Measurements from ENCODE around the gene CYTH4.
A peak's percentile ranks its signal among the peaks of the same experiment; 100 is the strongest.

The CYTH4 gene

DNA sequence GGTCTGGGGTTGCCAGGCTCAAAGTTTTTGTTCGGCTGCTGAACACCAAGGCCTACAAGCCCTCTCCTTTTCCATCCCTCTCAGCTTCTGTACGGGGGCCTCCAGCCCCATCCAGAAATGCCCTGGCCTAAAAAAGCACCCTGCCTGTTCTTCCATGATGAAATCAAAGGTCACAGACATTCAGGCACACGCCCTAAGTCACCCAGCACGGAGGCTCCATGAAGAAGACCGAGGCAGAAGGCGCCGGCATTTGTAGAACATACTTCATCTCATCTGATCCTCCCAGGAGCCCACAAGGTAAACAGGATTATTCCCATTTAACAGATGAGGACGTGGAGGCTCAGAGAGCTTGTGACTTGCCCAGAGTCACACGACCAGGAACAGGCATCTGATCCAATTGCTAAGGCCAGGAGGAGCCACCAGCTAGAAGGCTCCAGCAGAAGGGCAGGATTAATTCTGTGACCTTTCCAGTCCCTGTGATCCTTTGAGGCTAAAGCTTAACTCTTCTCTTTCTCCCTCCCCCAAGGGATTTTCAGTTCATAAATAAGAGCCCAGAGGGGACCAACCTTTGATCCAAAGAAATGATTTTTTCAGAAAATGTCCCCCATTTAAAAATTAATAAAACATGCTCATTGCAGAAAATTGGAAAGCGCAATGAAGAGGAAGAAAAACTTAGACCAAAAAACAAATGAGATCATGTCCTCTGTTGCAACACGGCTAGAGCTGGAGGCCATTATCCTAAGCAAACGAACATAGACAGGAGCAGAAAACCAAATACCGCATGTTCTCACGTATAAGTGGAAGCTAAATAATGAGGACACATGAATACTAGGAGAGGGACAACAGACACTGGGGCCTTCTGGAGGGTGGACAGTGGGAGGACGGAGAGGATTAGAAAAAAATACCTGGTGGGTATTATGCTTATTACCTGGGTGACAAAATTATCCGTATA lies 38.7 kb downstream of the CYTH4 start:
- TF ChIP-seq, protein P1, sequence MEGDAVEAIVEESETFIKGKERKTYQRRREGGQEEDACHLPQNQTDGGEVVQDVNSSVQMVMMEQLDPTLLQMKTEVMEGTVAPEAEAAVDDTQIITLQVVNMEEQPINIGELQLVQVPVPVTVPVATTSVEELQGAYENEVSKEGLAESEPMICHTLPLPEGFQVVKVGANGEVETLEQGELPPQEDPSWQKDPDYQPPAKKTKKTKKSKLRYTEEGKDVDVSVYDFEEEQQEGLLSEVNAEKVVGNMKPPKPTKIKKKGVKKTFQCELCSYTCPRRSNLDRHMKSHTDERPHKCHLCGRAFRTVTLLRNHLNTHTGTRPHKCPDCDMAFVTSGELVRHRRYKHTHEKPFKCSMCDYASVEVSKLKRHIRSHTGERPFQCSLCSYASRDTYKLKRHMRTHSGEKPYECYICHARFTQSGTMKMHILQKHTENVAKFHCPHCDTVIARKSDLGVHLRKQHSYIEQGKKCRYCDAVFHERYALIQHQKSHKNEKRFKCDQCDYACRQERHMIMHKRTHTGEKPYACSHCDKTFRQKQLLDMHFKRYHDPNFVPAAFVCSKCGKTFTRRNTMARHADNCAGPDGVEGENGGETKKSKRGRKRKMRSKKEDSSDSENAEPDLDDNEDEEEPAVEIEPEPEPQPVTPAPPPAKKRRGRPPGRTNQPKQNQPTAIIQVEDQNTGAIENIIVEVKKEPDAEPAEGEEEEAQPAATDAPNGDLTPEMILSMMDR (IDR thresholded peaks at IDR 0.05; ENCODE audit: poor library complexity, severe bottlenecking), result no peak

DNA sequence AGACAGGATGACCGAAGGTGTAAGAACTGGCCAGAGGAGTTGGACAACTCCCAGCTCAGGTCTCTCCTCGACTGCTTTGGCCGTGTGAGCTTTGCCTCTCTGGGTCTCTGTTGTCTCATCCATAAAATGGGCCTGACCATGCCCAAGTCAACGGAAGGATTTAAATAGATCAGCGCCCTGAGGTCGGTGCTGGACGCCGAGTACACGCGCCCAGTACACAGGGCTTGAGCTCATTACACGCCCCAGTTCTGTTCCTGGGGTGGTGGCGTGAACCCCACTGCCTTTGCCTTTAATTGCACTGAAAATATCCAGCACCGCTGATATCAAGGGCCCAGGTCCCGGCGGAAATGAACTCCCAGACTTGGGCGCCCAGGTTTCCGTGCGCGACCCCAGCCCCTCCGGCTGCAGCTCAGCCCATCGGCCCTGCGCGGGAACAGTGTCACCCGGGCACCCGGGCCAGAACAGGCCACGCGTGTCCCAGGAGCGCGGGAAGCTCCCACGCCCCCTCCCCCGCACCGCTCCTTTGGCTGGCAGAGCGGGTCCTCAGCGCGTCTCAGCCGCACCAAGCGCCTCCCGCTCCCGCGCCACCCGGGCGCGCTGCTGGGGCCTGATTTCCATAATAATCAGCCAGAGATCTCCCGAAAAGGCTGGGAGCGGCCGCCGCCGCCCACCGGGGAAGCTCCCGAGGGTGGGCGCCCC lies 42.2 kb downstream of the CYTH4 start:
- TF ChIP-seq, protein P1 (IDR thresholded peaks at IDR 0.05; ENCODE audit: poor library complexity, severe bottlenecking), result no peak
- Histone ChIP-seq H3K27me3 (ENCODE audit: insufficient read depth, poor library complexity, severe bottlenecking) (no peaks in the 10 kb centered on the region), H3K27ac (ENCODE audit: poor library complexity, severe bottlenecking) (peak overlapping the region; percentile 45), H3K9me3 (ENCODE audit: severe bottlenecking) (peaks cover 6% of the 10 kb centered on the region), H3K36me3 (ENCODE audit: low read depth) (no peaks in the 10 kb centered on the region), H3K4me3 (ENCODE audit: severe bottlenecking) (no peak overlapping the region), H3K4me1 (ENCODE audit: insufficient read depth, poor library complexity, severe bottlenecking) (peaks cover 25% of the 10 kb centered on the region)
- DNase-seq (ENCODE audit: low spot score), result no peak
- ATAC-seq (ENCODE audit: low read depth), result no peak

More for the DNA sequence above, 38.7 kb downstream of the CYTH4 start:
- no peak overlapping the region for H3K4me3 ChIP-seq (ENCODE audit: severe bottlenecking)
- no peak for DNase-seq (ENCODE audit: low spot score)
- H3K36me3 ChIP-seq (ENCODE audit: low read depth), result no peaks in the 10 kb centered on the region
- ATAC-seq (ENCODE audit: low read depth), result no peak
- peaks cover 8% of the 10 kb centered on the region for H3K4me1 ChIP-seq (ENCODE audit: insufficient read depth, poor library complexity, severe bottlenecking)
- no peaks in the 10 kb centered on the region for H3K27me3 ChIP-seq (ENCODE audit: insufficient read depth, poor library complexity, severe bottlenecking)
- H3K27ac ChIP-seq (ENCODE audit: poor library complexity, severe bottlenecking), result no peak overlapping the region
- H3K9me3 ChIP-seq (ENCODE audit: severe bottlenecking), result no peaks in the 10 kb centered on the region

DNA sequence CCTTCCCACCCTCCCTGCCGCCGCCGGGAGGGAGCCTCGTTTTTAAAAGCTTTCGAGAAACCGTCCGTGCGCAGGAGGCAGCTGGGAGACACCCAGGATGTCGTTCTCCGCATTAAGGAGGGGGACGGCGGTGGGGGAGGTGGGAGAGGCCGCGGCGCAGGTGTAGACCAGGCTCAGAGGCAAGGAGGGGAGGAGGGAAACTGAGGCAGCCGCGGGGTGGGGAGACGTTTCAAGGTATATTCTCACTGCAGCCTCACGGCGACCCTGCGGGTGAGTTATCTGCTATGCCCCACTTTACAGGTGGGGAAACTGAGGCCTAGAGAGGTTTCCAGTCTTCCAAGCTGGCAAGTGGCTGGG lies 42.7 kb downstream of the CYTH4 start:
- no peaks in the 10 kb centered on the region for H3K36me3 ChIP-seq (ENCODE audit: low read depth)
- DNase-seq (ENCODE audit: low spot score), result no peak
- H3K4me1 ChIP-seq (ENCODE audit: insufficient read depth, poor library complexity, severe bottlenecking), result peaks cover 28% of the 10 kb centered on the region
- TF ChIP-seq, protein P1 (IDR thresholded peaks at IDR 0.05; ENCODE audit: poor library complexity, severe bottlenecking), result no peak
- no peaks in the 10 kb centered on the region for H3K27me3 ChIP-seq (ENCODE audit: insufficient read depth, poor library complexity, severe bottlenecking)
- no peak overlapping the region for H3K4me3 ChIP-seq (ENCODE audit: severe bottlenecking)
- H3K27ac ChIP-seq (ENCODE audit: poor library complexity, severe bottlenecking), result no peak overlapping the region
- H3K9me3 ChIP-seq (ENCODE audit: severe bottlenecking), result peaks cover 6% of the 10 kb centered on the region
- ATAC-seq (ENCODE audit: low read depth), result no peak

DNA sequence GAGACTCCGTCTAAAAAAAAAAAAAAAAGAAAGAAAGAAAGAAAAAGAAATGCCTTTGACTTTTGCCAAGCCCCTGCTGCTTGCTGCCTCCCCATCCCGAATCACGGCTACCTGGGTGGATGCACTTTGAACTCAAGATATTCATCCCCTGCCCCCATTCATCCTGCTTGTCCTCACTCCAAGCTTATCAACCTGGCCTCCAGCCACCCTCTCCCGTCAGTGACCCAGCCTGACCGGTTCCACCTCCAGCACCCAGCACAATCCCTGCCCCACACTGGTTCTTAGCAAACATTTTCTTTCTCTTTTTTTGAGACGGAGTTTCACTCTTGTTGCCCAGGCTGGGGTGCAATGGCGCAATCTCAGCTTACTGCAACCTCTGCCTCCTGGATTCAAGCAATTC lies 44.4 kb downstream of the CYTH4 start:
- Histone ChIP-seq H3K9me3 (ENCODE audit: severe bottlenecking) (peaks cover 6% of the 10 kb centered on the region), H3K27ac (ENCODE audit: poor library complexity, severe bottlenecking) (peak overlapping the region; percentile 97), H3K4me3 (ENCODE audit: severe bottlenecking) (no peak overlapping the region), H3K27me3 (ENCODE audit: insufficient read depth, poor library complexity, severe bottlenecking) (no peaks in the 10 kb centered on the region), H3K36me3 (ENCODE audit: low read depth) (no peaks in the 10 kb centered on the region), H3K4me1 (ENCODE audit: insufficient read depth, poor library complexity, severe bottlenecking) (peaks cover 40% of the 10 kb centered on the region)
- no peak for DNase-seq (ENCODE audit: low spot score)
- ATAC-seq (ENCODE audit: low read depth), result no peak
- TF ChIP-seq, protein P1 (IDR thresholded peaks at IDR 0.05; ENCODE audit: poor library complexity, severe bottlenecking), result no peak

Data from RWPE2 (cell line).